ENCODE data around the gene SH2B3. TPM values are rescaled to one million over a fixed set of nuclear protein-coding genes. Genes with fewer than 3 reads are reported as not detected.

SH2B3 gene
- total and polyA plus RNA-seq, 9 of the 15 experiments (the other 6 are each of a cell fraction or from before 2014, with no cell fraction given), result 10.8 to 75.3 (median 37.4) TPM

- TF ChIP-seq THAP7 (CRISPR knock-in tag; IDR thresholded peaks at IDR 0.05) (no peak), BRF2 (IDR thresholded peaks at IDR 0.05; ENCODE audit: borderline replicate concordance, insufficient read depth, insufficient read length) (no peak), FOXA1 (IDR thresholded peaks at IDR 0.05; ENCODE audit: borderline replicate concordance) (no peak), KDM1A (IDR thresholded peaks at IDR 0.05) (no peak), YBX1 (IDR thresholded peaks at IDR 0.05) (no peak), SREBF1 (IDR thresholded peaks at IDR 0.05; ENCODE audit: borderline replicate concordance, low read depth, low read length) (no peak)
These were observed 51.3 kb downstream of the SH2B3 start (continued) for GRCh38 chr12:111457071-111457470.

DNA sequence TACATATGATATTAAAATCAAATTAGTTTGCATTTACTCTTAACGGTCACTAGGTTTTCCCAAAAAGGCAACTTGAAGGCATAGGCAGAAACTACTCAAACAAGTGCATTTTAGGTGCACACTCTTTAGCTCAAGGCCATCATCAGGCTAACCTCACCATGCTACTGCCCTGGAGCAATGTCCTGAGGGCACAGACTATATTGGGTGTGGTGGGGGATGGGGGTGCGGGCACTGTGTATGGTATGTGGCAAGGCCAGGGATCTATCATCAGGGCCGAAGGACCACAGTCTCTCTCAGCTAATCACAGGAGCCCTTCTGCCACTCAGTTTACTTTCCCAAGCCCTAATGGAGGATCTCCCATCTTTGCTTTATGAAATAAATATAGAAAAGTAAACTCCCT is 51.9 kb downstream of the SH2B3 start:
- no TSS peak for BruUV-seq (replicated peaks)
- no peak for ATAC-seq
- 94% methylated on average over 3 of the region's 3 CpGs for WGBS (ENCODE audit: insufficient coverage, low coverage, missing lambda C conversion rate)
- Histone ChIP-seq H3K4me3 (no peak overlapping the region), H3K36me3 (ENCODE audit: control insufficient read depth, insufficient read depth, low read length) (peaks cover 82% of the 10 kb centered on the region), H3K27me3 (ENCODE audit: control insufficient read depth in 2 of 2, insufficient read depth in 2 of 2, low read length in 2 of 2) (no peaks in the 10 kb centered on the region), H3K79me2 (ENCODE audit: control insufficient read depth, insufficient read depth, low read length) (no peaks in the 10 kb centered on the region), H4K20me1 (replicated peaks; ENCODE audit: control insufficient read depth, insufficient read depth, low read length) (0 out of 2 replicates have a peak, but pooled peaks cover 8% of the 10 kb centered on the region), H3K9ac (ENCODE audit: insufficient read depth in 1 of 2, low read depth in 2 of 2, low read length in 2 of 2) (no peak overlapping the region), H3K9me3 (replicated peaks; ENCODE audit: control insufficient read depth, insufficient read depth, low read depth, low read length) (no peaks in the 10 kb centered on the region), H3K9me1 (ENCODE audit: control insufficient read depth, insufficient read depth, low read length) (no peaks in the 10 kb centered on the region), H2AFZ (ENCODE audit: low read depth, low read length) (no peak overlapping the region), H3K4me2 (ENCODE audit: insufficient read depth, low read length) (no peak overlapping the region), H3K4me1 (replicated peaks in 1 of 2; ENCODE audit: control insufficient read depth in 2 of 2, insufficient read depth in 2 of 2, low read length in 2 of 2) (peaks cover 0 to 3% of the 10 kb centered on the region in 2 experiments; a peak in 1 of 5 replicates), H3K27ac (ENCODE audit: extremely low read depth, low read depth, low read length) (no peak overlapping the region)
- intact Hi-C loops (cut with micrococcal nuclease) (no loop called here), in situ Hi-C loops (cut with MboI) (no loop called here)
- ChIA-PET POLR2A (no interaction called here), CTCF (ENCODE audit: low intra/inter-chr PET ratio) (no interaction called here)
- no peak for DNase-seq (ENCODE audit: extremely low read depth in 1 of 4, low spot score in 3 of 4)
- no peak for FAIRE-seq
- TF ChIP-seq GTF2E2 (tag; IDR thresholded peaks at IDR 0.05) (no peak), KHSRP (IDR thresholded peaks at IDR 0.05) (no peak), ZNF76 (CRISPR knock-in tag; IDR thresholded peaks at IDR 0.05; ENCODE audit: borderline replicate concordance) (no peak), SNRNP70 (optimal IDR thresholded peaks at IDR 0.05; ENCODE audit: low read depth, low read length) (no peak), FOXJ2 (tag; IDR thresholded peaks at IDR 0.05) (no peak), PCBP1 (IDR thresholded peaks at IDR 0.05; ENCODE audit: low read depth, low read length, poor library complexity, severe bottlenecking) (no peak), ZNF511 (CRISPR knock-in tag; IDR thresholded peaks at IDR 0.05) (no peak)
- TF ChIP-seq, protein P1, sequence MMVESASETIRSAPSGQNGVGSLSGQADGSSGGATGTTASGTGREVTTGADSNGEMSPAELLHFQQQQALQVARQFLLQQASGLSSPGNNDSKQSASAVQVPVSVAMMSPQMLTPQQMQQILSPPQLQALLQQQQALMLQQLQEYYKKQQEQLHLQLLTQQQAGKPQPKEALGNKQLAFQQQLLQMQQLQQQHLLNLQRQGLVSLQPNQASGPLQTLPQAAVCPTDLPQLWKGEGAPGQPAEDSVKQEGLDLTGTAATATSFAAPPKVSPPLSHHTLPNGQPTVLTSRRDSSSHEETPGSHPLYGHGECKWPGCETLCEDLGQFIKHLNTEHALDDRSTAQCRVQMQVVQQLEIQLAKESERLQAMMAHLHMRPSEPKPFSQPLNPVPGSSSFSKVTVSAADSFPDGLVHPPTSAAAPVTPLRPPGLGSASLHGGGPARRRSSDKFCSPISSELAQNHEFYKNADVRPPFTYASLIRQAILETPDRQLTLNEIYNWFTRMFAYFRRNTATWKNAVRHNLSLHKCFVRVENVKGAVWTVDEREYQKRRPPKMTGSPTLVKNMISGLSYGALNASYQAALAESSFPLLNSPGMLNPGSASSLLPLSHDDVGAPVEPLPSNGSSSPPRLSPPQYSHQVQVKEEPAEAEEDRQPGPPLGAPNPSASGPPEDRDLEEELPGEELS (CRISPR knock-in tag; IDR thresholded peaks at IDR 0.05; ENCODE audit: borderline replicate concordance), result no peak
